Glutamatergic neuron (in vitro differentiated cells): ENCODE data around the gene ASCC3. TPM values are rescaled to one million over a fixed set of nuclear protein-coding genes. Genes with fewer than 3 reads are reported as not detected.

Experiments used
- DNase-seq: peaks from one replicate; pipeline ENCODE4 v3.0.0; 2022
- H3K27ac Mint-ChIP-seq: one replicate; pipeline ENCODE4 v1.8.0; 2020; ENCODE audit warnings: mild to moderate bottlenecking, mixed read lengths, inconsistent platforms; ENCODE audit not compliant: unreplicated experiment
- H3K27me3 Mint-ChIP-seq: one replicate; pipeline ENCODE4 v1.8.0; 2020; ENCODE audit warnings: mild to moderate bottlenecking, moderate library complexity, mixed read lengths, inconsistent platforms; ENCODE audit not compliant: unreplicated experiment
- H3K36me3 Mint-ChIP-seq: one replicate; pipeline ENCODE4 v1.8.0; 2020; ENCODE audit warnings: mild to moderate bottlenecking, mixed read lengths, inconsistent platforms; ENCODE audit not compliant: unreplicated experiment
- H3K4me1 Mint-ChIP-seq: one replicate; pipeline ENCODE4 v1.8.0; 2020; ENCODE audit warnings: mild to moderate bottlenecking, low read depth, mixed read lengths, inconsistent platforms; ENCODE audit not compliant: unreplicated experiment
- H3K4me3 Mint-ChIP-seq: one replicate; pipeline ENCODE4 v1.8.0; 2020; ENCODE audit warnings: mild to moderate bottlenecking, mixed read lengths, inconsistent platforms; ENCODE audit not compliant: unreplicated experiment
- H3K9me3 Mint-ChIP-seq: one replicate; pipeline ENCODE4 v1.8.0; 2020; ENCODE audit warnings: mild to moderate bottlenecking, moderate library complexity, mixed read lengths, inconsistent platforms; ENCODE audit not compliant: unreplicated experiment
- CTCF ChIP-seq: fragments of 200-600 bp; sonication (generic); IDR thresholded peaks from one replicate; pipeline ENCODE4 v1.5.0; 2021; ENCODE audit not compliant: partially characterized antibody, unreplicated experiment
- total RNA-seq: library from RNA; stranded (reverse); fragmentation: NEBNext Ultra II Directional; extraction: Animal tissue kit (Norgen Biotek cat#: 25700); gene quantifications from one replicate; pipeline ENCODE4 v1.2.1, GENCODE V29; 2021; ENCODE audit not compliant: unreplicated experiment

ASCC3 gene
- total RNA-seq, 1 donor from 2014 or later = 49.6 TPM

DNA sequence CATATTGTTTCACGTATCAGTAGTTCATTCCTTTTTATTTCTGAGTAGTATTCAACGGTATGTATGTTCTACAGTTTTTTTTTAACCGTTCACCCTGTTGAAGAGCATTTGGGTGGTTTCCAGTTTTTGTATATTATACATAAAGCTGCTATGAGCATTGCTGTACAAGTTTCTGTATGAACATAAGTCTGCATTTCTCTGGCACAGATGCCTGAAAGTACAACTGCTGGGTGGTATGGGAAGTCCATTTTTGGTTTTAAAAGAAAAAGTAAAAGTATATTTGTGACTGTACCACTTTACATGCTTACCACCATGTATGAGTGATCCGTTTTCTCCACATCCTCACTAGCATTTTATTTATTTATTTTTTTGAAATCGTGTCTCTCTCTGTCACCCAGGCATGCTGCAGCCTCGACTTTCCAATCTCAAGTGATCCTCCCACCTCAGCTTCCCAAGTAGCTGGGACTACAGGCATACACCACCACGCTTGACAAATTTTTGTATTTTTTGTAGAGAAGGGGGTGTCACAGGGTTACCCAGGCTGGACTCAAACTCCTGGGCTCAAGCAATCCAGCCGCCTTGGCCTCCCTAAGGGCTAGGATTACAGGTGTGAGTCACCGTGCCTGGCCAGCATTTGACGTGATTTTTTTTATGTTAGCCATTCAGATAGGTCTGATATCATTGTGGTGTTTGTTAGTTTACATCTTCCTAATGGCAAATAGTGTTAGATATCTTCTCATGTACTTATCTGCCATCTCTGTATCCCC lies 405.4 kb downstream of the ASCC3 start:
- no peak overlapping the region for H3K4me3 Mint-ChIP-seq
- no peak for DNase-seq
- H3K4me1 Mint-ChIP-seq = peaks cover 10% of the 10 kb centered on the region
- no peaks in the 10 kb centered on the region for H3K27me3 Mint-ChIP-seq
- TF ChIP-seq CTCF = no peak
- no peaks in the 10 kb centered on the region for H3K36me3 Mint-ChIP-seq
- no peak overlapping the region for H3K27ac Mint-ChIP-seq
- H3K9me3 Mint-ChIP-seq = peaks cover 8% of the 10 kb centered on the region

GRCh38 chr6:100473182-100473581 lies 407.9 kb downstream of the ASCC3 start:
- no peak overlapping the region for H3K4me3 Mint-ChIP-seq
- no peak for DNase-seq
- H3K9me3 Mint-ChIP-seq = peaks cover 5% of the 10 kb centered on the region
- no peak overlapping the region for H3K27ac Mint-ChIP-seq
- H3K36me3 Mint-ChIP-seq = no peaks in the 10 kb centered on the region
- TF ChIP-seq CTCF = no peak
- peaks cover 5% of the 10 kb centered on the region for H3K27me3 Mint-ChIP-seq
- H3K4me1 Mint-ChIP-seq = no peaks in the 10 kb centered on the region

DNA sequence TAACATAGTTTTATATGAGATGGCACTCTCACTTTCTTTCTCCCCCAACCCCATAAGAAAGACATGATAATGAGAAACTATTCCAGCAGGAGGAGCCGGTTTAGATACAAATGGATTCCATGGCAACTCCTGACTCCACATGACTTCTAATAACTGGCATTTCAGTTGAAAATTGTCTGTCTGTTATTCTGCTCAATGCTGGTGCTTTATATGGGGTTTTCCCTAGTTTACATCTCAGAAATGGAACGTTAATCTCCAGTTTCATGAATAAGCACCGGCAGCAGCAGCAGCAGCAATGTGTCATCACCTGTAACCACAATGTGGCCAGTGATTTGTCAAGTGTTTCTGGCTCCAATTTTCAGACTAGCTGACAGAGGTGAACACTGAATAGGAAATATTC lies 408.5 kb downstream of the ASCC3 start:
- no peak overlapping the region for H3K4me3 Mint-ChIP-seq
- H3K27ac Mint-ChIP-seq = no peak overlapping the region
- no peak for DNase-seq
- peaks cover 9% of the 10 kb centered on the region for H3K27me3 Mint-ChIP-seq
- H3K4me1 Mint-ChIP-seq = peaks cover 3% of the 10 kb centered on the region
- TF ChIP-seq CTCF = no peak
- no peaks in the 10 kb centered on the region for H3K36me3 Mint-ChIP-seq
- peaks cover 6% of the 10 kb centered on the region for H3K9me3 Mint-ChIP-seq

DNA sequence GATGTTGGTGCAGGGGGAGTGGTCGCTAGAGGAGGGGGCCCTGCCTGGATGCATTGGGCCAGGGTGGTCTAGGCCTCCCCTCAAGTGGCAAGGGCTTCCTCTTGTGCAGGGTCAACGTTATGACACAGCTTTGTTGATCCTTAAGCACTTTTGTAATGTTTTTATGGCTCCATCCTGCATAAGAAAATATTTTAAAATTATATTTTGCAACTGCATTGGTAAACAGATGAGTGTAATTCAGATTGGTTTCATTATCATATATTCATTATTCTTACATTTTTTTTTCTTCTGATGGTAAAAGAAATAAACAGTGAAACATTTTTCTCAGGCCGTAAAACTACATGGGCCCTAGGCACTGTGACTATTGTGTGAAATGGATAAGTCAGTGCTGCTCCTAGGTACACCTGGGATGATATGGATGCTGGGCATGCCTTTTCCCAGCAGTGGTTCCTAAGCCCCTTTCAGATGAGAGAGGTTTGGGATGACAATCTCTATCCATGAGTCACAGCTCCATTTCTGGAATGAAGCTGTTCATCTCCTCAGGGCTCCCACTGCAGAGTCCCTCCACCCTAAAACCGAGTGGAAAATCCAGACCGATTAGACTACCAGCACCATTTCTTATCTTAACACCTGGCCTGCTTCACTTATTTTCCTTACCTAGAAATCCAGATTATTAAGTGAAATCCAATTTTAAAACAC lies 410.6 kb downstream of the ASCC3 start:
- Mint-ChIP-seq H3K4me3 (no peak overlapping the region), H3K4me1 (peaks cover 19% of the 10 kb centered on the region), H3K9me3 (peaks cover 8% of the 10 kb centered on the region), H3K27ac (no peak overlapping the region), H3K36me3 (no peaks in the 10 kb centered on the region), H3K27me3 (peaks cover 17% of the 10 kb centered on the region)
- no peak for DNase-seq
- TF ChIP-seq CTCF = no peak

- Mint-ChIP-seq H3K36me3 (no peaks in the 10 kb centered on the region), H3K4me1 (peaks cover 19% of the 10 kb centered on the region), H3K4me3 (peak overlapping the region; percentile 64), H3K27me3 (peaks cover 20% of the 10 kb centered on the region), H3K27ac (no peak overlapping the region), H3K9me3 (peaks cover 11% of the 10 kb centered on the region)
- DNase-seq = peak; percentile 42
- no peak for TF ChIP-seq CTCF
These were observed 411.8 kb downstream of the ASCC3 start for GRCh38 chr6:100469101-100469859.
